ENCODE measurements around the gene AKNAD1. TPM values are rescaled to one million over a fixed set of nuclear protein-coding genes. Genes with fewer than 3 reads are reported as not detected.

AKNAD1 gene
- total and polyA plus RNA-seq, 2 of the 8 experiments (the other 6 are each of a cell fraction or from before 2014, with no cell fraction given) = not detected

DNA sequence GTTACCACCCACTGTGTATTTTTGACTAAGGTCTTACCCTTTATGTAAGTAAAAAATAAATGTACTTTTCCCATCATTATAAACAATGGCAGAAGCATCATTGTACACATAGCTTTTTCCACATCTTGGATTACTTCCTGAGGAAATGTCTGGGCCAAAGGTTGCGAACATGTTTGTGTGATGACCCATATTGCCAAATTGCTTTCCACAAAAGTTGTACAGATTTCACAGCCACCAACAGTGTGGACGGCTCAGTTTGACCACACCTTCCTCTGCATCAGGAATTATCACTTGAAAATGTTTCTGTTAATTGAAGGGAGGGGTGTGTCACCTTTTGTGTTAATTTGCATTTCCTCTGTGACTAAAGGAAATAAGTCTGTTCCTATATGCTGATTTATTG lies 25.7 kb downstream of the AKNAD1 start (continued):
- TF ChIP-seq, protein P1, sequence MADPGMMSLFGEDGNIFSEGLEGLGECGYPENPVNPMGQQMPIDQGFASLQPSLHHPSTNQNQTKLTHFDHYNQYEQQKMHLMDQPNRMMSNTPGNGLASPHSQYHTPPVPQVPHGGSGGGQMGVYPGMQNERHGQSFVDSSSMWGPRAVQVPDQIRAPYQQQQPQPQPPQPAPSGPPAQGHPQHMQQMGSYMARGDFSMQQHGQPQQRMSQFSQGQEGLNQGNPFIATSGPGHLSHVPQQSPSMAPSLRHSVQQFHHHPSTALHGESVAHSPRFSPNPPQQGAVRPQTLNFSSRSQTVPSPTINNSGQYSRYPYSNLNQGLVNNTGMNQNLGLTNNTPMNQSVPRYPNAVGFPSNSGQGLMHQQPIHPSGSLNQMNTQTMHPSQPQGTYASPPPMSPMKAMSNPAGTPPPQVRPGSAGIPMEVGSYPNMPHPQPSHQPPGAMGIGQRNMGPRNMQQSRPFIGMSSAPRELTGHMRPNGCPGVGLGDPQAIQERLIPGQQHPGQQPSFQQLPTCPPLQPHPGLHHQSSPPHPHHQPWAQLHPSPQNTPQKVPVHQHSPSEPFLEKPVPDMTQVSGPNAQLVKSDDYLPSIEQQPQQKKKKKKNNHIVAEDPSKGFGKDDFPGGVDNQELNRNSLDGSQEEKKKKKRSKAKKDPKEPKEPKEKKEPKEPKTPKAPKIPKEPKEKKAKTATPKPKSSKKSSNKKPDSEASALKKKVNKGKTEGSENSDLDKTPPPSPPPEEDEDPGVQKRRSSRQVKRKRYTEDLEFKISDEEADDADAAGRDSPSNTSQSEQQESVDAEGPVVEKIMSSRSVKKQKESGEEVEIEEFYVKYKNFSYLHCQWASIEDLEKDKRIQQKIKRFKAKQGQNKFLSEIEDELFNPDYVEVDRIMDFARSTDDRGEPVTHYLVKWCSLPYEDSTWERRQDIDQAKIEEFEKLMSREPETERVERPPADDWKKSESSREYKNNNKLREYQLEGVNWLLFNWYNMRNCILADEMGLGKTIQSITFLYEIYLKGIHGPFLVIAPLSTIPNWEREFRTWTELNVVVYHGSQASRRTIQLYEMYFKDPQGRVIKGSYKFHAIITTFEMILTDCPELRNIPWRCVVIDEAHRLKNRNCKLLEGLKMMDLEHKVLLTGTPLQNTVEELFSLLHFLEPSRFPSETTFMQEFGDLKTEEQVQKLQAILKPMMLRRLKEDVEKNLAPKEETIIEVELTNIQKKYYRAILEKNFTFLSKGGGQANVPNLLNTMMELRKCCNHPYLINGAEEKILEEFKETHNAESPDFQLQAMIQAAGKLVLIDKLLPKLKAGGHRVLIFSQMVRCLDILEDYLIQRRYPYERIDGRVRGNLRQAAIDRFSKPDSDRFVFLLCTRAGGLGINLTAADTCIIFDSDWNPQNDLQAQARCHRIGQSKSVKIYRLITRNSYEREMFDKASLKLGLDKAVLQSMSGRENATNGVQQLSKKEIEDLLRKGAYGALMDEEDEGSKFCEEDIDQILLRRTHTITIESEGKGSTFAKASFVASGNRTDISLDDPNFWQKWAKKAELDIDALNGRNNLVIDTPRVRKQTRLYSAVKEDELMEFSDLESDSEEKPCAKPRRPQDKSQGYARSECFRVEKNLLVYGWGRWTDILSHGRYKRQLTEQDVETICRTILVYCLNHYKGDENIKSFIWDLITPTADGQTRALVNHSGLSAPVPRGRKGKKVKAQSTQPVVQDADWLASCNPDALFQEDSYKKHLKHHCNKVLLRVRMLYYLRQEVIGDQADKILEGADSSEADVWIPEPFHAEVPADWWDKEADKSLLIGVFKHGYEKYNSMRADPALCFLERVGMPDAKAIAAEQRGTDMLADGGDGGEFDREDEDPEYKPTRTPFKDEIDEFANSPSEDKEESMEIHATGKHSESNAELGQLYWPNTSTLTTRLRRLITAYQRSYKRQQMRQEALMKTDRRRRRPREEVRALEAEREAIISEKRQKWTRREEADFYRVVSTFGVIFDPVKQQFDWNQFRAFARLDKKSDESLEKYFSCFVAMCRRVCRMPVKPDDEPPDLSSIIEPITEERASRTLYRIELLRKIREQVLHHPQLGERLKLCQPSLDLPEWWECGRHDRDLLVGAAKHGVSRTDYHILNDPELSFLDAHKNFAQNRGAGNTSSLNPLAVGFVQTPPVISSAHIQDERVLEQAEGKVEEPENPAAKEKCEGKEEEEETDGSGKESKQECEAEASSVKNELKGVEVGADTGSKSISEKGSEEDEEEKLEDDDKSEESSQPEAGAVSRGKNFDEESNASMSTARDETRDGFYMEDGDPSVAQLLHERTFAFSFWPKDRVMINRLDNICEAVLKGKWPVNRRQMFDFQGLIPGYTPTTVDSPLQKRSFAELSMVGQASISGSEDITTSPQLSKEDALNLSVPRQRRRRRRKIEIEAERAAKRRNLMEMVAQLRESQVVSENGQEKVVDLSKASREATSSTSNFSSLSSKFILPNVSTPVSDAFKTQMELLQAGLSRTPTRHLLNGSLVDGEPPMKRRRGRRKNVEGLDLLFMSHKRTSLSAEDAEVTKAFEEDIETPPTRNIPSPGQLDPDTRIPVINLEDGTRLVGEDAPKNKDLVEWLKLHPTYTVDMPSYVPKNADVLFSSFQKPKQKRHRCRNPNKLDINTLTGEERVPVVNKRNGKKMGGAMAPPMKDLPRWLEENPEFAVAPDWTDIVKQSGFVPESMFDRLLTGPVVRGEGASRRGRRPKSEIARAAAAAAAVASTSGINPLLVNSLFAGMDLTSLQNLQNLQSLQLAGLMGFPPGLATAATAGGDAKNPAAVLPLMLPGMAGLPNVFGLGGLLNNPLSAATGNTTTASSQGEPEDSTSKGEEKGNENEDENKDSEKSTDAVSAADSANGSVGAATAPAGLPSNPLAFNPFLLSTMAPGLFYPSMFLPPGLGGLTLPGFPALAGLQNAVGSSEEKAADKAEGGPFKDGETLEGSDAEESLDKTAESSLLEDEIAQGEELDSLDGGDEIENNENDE (IDR thresholded peaks at IDR 0.05; ENCODE audit: insufficient replicate concordance, low read length) = no peak
- TF ChIP-seq TEAD4 (IDR thresholded peaks at IDR 0.05; ENCODE audit: low read depth, low read length) (no peak), SP1 (IDR thresholded peaks at IDR 0.05; ENCODE audit: low read depth, low read length) (no peak)
